ENCODE measurements around the gene SLC25A21.

Gene SLC25A21

GRCh38 chr14:36857136-36857535, 315.3 kb downstream of the SLC25A21 start:
- no peak for DNase-seq

- no peak for DNase-seq
Observed at GRCh38 chr14:36856095-36856878, 316.1 kb downstream of the SLC25A21 start.

GRCh38 chr14:36855396-36855795, 317.0 kb downstream of the SLC25A21 start:
- DNase-seq, result no peak

GRCh38 chr14:36852981-36853691, 319.3 kb downstream of the SLC25A21 start:
- no peak for DNase-seq

- no peak for DNase-seq
Observed at GRCh38 chr14:36848213-36848612, 324.2 kb downstream of the SLC25A21 start.

GRCh38 chr14:36847366-36847765, 325.0 kb downstream of the SLC25A21 start:
- no peak for DNase-seq

GRCh38 chr14:36845356-36846012, 326.9 kb downstream of the SLC25A21 start:
- DNase-seq, result no peak

GRCh38 chr14:36844443-36845195, 327.8 kb downstream of the SLC25A21 start:
- peak; percentile 9 for DNase-seq

- DNase-seq, result no peak
Observed at GRCh38 chr14:36843410-36843809, 329.0 kb downstream of the SLC25A21 start.

- DNase-seq, result no peak
Observed at GRCh38 chr14:36835128-36835527, 337.3 kb downstream of the SLC25A21 start.

GRCh38 chr14:36834293-36834692, 338.1 kb downstream of the SLC25A21 start:
- no peak for DNase-seq

GRCh38 chr14:36829547-36829946, 342.9 kb downstream of the SLC25A21 start:
- DNase-seq, result no peak

- no peak for DNase-seq
Observed at GRCh38 chr14:36827861-36828260, 344.5 kb downstream of the SLC25A21 start.

- no peak for DNase-seq
Observed at GRCh38 chr14:36826614-36827013, 345.8 kb downstream of the SLC25A21 start.

GRCh38 chr14:36824854-36825253, 347.6 kb downstream of the SLC25A21 start:
- no peak for DNase-seq

GRCh38 chr14:36823651-36824050, 348.8 kb downstream of the SLC25A21 start:
- DNase-seq, result no peak

GRCh38 chr14:36822685-36823084, 349.7 kb downstream of the SLC25A21 start:
- DNase-seq, result no peak

GRCh38 chr14:36820901-36821300, 351.5 kb downstream of the SLC25A21 start:
- DNase-seq, result no peak

- no peak for DNase-seq
Observed at GRCh38 chr14:36820111-36820709, 352.2 kb downstream of the SLC25A21 start.

- DNase-seq, result no peak
Observed at GRCh38 chr14:36818794-36819384, 353.5 kb downstream of the SLC25A21 start.

GRCh38 chr14:36818246-36818645, 354.2 kb downstream of the SLC25A21 start:
- DNase-seq, result no peak
